Glomerular visceral epithelial cell (primary cell): ENCODE results near the gene NKX1-1.
"Not testable (repeated sequence)": the region's sequence is repeated elsewhere in the genome, so short reads cannot be mapped to it uniquely, and the experiment has no call there.

Source experiments
- DNase-seq: peaks from one replicate; pipeline ENCODE4 v3.0.0-alpha.2; 2016; ENCODE audit errors: extremely low spot score

NKX1-1 gene

GRCh38 chr4:1404573-1405253 lies 1.5 kb downstream of the NKX1-1 start:
- DNase-seq, result no peak

- DNase-seq, result no peak
Measured at GRCh38 chr4:1403591-1404572, 2.4 kb downstream of the NKX1-1 start.

GRCh38 chr4:1403177-1403583 lies 3.1 kb downstream of the NKX1-1 start:
- DNase-seq, result no peak

- DNase-seq, result no peak
Measured at GRCh38 chr4:1402516-1403091, 3.6 kb downstream of the NKX1-1 start.

GRCh38 chr4:1402021-1402515 lies 4.2 kb downstream of the NKX1-1 start:
- DNase-seq, result no peak

DNA sequence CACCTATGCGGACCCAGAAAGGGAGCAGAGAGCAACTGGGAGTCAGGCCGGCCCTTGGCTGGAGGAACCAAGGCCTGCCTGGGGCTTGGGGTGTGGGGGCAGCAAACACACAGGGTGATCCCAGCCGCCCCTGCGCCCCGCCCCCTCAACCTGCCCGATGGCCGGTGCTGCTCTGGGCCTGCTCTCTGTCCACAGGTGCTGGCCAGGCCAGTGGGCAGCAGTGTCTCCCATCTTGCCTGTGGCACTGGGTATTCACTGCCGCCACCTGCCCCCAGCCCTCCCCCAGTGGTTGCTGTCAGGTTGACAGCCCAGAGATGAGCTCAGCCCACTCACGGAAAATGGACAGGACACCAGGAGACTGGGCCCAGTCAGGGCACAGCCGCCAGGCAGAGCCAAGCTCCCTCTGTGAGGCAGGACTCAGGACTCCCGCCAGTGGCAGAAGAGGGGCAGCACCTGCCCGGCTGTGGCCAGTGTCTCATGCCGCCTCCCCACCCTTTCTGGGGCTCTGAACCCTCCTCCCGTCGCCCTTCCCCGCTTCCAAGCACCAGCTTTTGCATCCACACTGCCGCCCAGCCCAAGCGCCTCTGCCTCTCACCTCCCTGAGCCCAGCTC lies 4.7 kb downstream of the NKX1-1 start:
- DNase-seq, result no peak

- no peak for DNase-seq
Measured at GRCh38 chr4:1400831-1401408, 5.3 kb downstream of the NKX1-1 start.

DNA sequence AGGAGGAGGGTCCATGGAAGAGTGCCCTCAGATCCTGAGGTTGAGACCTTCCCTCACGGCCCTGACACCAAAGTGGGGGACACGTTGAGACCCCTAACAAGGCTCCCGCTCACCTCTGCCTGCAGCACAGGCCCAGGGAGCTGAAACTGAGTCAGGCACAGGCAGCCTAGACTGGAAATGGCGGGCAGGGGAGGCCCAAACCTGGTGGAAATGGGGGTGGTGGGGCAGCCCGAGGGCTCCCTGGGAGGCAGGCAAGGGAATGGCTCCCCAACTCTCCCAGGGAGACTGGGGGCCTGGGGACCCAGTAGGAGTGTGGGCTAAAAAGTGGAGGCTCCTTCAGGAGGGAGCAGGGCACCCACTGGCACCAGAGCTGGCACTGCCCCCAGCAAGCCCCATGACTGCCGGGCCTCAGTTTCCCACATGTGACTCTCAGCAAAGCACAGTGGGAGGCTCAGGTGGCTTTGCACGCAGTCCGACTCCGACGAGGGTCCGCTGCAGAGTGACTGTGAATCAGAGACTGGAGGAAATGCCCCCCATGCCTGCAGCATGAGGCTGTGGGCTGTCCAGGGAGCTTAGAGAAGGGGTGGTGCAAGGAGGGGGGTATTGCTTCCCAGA lies 5.9 kb downstream of the NKX1-1 start:
- no peak for DNase-seq

DNA sequence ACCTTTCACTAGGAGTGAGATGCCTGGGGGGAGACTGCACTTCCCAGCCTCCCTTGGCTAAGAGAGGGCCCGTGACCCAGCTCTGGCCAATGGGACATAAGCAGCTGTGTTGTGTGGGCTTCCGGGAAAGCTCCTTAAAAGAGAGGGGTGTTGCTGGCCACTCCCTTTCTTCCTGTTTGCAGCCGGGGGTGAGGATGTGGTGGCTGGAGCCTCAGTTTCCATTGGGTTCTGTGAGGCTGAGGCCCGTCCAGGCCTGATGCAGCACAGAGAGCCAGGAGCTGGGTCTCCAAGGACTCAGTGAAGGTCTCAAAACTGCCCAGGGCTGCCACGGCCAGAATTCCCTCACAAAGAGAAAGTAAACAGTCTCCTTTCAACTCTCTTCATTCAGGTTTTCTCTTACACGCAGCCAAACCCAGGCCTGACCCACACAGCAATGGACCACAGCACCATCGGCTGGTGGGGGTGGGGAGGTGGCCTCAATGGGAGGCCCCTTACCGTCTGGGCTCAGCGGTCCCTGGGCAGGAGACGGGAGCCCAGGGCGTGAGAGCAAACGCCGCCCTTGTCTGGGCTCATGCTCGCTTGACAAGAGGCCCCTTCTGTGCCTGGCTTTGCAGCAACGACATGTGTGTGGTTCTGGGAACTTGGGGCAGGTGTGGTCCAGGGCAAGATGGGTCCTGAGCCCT lies 6.6 kb downstream of the NKX1-1 start:
- no peak for DNase-seq

- no peak for DNase-seq
Measured at GRCh38 chr4:1398681-1399507, 7.3 kb downstream of the NKX1-1 start.

DNA sequence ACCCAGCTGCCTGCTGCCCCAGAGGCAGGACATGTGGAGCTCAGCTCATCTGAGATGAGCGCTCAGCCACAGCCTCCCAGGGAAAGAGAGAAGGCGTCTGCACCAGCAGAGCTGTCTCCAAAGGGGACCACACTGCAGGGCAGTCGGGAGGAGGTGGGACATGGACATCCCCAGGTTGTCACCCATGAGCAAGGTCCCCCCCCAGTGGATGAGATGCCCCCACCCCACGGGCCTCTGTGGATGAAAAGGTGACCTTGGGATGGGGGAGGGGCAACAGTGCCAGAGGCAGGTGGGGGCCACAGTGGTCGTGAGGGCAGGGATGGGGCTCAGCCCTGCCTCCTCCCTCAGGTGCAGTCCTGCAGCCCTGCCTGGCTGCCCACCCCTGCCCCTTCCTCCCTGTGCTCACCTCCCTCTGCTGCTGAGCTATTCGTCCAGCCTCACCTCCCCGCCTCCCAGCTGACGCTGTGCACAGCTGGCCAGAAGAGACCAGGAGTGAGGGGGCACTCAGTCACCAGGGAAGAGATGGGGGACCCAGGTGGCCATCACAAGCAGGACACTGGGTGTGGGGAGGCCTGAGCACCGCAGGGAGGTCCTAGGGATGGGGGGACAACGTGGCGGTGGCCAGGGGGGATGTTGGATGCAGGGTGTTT lies 9.3 kb downstream of the NKX1-1 start:
- no peak for DNase-seq

DNA sequence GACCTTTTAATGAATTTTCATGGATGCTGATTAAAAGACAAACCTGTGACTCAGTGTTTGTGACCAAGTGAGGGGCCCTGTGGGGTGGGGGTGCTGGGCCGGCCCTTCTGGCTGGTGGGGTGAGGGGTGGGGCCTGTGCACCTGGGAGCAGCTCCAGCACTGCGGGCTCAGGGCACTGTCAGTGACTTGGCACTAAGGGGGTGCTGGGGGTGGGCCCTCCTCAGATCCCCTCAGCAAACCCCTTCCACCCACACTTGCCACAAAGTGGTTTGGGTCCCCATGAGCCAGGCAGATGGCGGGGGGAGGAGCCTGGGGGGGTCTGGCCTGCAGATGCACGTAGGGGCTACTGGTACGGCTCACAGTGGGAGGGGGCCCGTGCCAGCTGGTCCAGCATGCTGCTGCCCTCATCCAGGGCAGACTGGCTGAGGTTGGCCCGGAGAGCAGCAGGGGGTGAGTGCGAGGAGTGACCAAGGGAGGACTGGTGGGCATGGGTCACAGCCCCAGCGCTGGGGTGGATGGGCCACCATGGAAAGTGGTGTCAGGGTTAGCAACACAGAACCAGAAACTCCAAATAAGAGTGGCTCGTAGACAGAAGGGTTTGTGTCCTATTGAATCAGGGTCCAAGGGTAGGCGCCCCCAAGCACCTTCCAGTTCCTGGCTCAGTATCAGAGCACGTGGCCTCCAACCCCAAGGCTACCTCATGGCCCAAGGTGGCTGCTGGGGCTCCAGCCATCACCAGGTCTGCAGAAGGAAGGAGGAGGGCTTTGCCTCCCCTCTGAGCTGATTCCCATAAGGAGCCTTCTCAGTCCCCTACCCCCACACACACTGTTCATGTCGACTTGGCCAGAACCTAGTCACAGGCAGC lies 10.1 kb downstream of the NKX1-1 start:
- DNase-seq, result no peak

DNA sequence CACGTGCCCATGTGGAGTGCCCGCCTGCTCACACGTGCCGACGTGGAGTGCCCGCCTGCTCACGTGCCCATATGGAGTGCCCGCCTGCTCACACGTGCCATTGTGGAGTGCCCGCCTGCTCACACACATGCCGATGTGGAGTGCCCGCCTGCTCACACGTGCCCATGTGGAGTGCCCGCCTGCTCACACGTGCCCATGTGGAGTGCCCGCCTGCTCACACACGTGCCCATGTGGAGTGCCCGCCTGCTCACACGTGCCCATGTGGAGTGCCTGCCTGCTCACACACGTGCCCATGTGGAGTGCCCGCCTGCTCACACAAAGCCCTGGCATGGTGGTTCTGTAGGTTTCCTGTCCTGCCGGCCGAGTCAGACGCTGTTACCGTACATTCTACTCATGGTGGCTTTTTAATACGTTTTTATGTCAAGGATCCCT lies 10.8 kb downstream of the NKX1-1 start:
- DNase-seq, result not testable (repeated sequence)

DNA sequence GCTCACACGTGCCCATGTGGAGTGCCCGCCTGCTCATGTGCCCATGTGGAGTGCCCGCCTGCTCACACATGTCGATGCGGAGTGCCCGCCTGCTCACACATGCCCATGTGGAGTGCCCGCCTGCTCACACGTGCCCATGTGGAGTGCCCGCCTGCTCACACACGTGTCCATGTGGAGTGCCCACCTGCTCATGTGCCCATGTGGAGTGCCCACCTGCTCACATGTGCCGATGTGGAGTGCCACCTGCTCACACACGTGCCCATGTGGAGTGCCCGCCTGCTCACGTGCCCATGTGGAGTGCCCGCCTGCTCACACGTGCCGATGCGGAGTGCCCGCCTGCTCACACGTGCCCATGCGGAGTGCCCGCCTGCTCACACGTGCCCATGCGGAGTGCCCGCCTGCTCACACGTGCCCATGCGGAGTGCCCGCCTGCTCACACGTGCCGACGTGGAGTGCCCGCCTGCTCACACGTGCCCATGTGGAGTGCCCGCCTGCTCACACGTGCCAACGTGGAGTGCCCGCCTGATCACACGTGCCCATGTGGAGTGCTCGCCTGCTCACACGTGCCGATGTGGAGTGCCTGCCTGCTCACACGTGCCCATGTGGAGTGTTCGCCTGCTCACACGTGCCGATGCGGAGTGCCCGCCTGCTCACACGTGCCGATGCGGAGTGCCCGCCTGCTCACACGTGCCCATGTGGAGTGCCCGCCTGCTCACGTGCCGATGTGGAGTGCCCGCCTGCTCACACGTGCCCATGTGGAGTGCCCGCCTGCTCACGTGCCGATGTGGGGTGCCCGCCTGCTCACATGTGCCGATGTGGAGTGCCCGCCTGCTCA lies 11.5 kb downstream of the NKX1-1 start:
- DNase-seq, result not testable (repeated sequence)

DNA sequence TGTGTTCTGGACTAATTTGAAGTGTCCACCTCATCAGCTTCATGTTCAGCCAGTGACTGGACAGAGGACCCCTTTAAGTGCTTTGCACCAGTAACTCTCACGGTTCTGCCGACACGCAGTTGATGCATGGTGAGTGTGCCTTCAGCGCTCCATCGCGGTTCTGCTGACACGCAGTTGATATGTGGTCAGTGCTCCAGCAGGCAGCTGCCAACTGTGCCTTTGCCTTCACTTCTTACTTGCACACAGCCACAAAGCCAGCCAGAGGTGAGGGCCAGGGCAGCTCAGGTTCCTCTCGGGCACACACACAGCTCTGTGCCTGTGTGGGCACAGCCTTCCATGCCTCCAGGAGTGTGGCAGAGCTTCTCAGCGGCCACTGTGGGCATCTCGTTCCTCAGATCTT lies 12.4 kb downstream of the NKX1-1 start:
- DNase-seq, result no peak

GRCh38 chr4:1393363-1393762 lies 12.9 kb downstream of the NKX1-1 start:
- not testable (repeated sequence) for DNase-seq
